Measurements from ENCODE around the gene CCDC70. TPM values are rescaled to one million over a fixed set of nuclear protein-coding genes. Genes with fewer than 3 reads are reported as not detected.

Gene CCDC70
- total and polyA plus RNA-seq, 8 donors, result not detected

- Histone ChIP-seq H3K27me3 (no peaks in the 10 kb centered on the region), H3K4me3 (no peak overlapping the region), H3K36me3 (no peaks in the 10 kb centered on the region), H3K27ac (peak overlapping the region in 1 of 2 donors; percentile 79), H3K4me1 (peaks cover 0 to 22% of the 10 kb centered on the region in 2 donors), H3K9me3 (no peaks in the 10 kb centered on the region)
- TF ChIP-seq, protein P1, sequence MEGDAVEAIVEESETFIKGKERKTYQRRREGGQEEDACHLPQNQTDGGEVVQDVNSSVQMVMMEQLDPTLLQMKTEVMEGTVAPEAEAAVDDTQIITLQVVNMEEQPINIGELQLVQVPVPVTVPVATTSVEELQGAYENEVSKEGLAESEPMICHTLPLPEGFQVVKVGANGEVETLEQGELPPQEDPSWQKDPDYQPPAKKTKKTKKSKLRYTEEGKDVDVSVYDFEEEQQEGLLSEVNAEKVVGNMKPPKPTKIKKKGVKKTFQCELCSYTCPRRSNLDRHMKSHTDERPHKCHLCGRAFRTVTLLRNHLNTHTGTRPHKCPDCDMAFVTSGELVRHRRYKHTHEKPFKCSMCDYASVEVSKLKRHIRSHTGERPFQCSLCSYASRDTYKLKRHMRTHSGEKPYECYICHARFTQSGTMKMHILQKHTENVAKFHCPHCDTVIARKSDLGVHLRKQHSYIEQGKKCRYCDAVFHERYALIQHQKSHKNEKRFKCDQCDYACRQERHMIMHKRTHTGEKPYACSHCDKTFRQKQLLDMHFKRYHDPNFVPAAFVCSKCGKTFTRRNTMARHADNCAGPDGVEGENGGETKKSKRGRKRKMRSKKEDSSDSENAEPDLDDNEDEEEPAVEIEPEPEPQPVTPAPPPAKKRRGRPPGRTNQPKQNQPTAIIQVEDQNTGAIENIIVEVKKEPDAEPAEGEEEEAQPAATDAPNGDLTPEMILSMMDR (IDR thresholded peaks at IDR 0.05), result no peak
- ATAC-seq (no peak), DNase-seq (no peak)
- intact Hi-C loops (cut with DNase I), result no loop called here
Observed at GRCh38 chr13:51837016-51837415, 24.8 kb upstream of the CCDC70 start.

DNA sequence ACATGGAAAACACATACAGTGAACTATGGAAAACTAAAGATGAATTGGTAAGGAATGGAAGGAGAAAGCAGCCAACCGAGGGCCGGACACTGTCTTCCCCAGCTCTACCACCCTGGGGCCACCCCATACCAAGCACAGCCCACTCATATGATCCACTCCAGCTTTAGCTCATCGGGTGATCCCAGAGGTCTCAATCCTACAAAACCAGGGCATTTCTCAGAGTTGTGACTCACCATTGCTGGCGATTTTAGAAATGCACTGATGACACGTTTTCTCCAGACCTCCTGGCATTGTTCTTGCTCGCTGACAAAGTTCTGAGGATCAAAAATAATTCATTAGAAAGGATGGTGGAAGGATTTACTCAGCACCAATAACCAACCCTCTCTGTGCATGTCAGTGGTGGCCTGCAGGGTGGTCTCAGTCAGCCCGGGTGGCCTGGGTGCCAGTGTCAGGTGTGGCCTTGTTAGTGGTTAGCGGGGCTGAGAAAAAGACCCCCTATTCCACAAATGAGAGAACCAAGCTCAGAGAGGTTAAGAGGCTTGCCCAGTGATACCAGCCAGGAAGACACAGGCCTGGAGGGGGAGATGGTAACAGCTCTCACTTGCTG is 23.4 kb upstream of the CCDC70 start:
- TF ChIP-seq, protein P1 (IDR thresholded peaks at IDR 0.05), result no peak
- no peak for DNase-seq
- no peak overlapping the region for H3K4me3 ChIP-seq
- H3K9me3 ChIP-seq, result no peaks in the 10 kb centered on the region
- H3K36me3 ChIP-seq, result no peaks in the 10 kb centered on the region
- peak overlapping the region in 1 of 2 donors; percentile 79 for H3K27ac ChIP-seq
- ATAC-seq, result no peak
- intact Hi-C loops (cut with DNase I), result no loop called here
- peaks cover 0 to 21% of the 10 kb centered on the region in 2 donors for H3K4me1 ChIP-seq
- no peaks in the 10 kb centered on the region for H3K27me3 ChIP-seq

- Histone ChIP-seq H3K4me3 (no peak overlapping the region), H3K4me1 (peaks cover 0 to 8% of the 10 kb centered on the region in 2 donors), H3K36me3 (no peaks in the 10 kb centered on the region), H3K27me3 (peaks cover 0 to 5% of the 10 kb centered on the region in 2 donors), H3K27ac (no peak overlapping the region), H3K9me3 (no peaks in the 10 kb centered on the region)
- ATAC-seq (no peak), DNase-seq (no peak)
- TF ChIP-seq, protein P1 (IDR thresholded peaks at IDR 0.05), result no peak
- intact Hi-C loops (cut with DNase I), result no loop called here
Observed at GRCh38 chr13:51839711-51840540, 21.8 kb upstream of the CCDC70 start.

GRCh38 chr13:51840917-51841316 is 20.9 kb upstream of the CCDC70 start:
- no peak for ATAC-seq
- intact Hi-C loops (cut with DNase I), result no loop called here
- TF ChIP-seq, protein P1 (IDR thresholded peaks at IDR 0.05), result no peak
- Histone ChIP-seq H3K27me3 (peaks cover 0 to 5% of the 10 kb centered on the region in 2 donors), H3K9me3 (no peaks in the 10 kb centered on the region), H3K4me1 (peaks cover 0 to 18% of the 10 kb centered on the region in 2 donors), H3K27ac (no peak overlapping the region), H3K36me3 (no peaks in the 10 kb centered on the region), H3K4me3 (no peak overlapping the region)
- DNase-seq, result no peak

DNA sequence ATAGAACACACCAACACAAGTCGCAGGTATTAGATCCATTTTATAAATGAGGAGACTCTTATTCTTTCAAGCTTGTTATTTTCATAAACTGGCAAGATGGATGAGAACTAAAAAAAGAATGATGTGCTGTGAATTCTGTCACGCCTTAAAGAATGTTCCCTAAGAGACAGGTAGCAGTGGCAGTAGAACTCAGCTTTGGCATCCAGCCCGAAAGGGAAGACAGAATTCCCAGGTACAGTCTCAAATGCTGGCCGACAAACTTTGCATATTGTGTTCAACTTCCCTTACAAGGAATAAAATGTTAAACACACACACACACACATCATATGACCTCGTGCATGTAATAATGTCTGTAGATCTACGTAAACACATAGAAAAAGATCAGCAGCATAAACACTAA is 20.0 kb upstream of the CCDC70 start:
- DNase-seq, result no peak
- ATAC-seq, result no peak
- Histone ChIP-seq H3K9me3 (no peaks in the 10 kb centered on the region), H3K4me3 (no peak overlapping the region), H3K27ac (no peak overlapping the region), H3K27me3 (peaks cover 0 to 5% of the 10 kb centered on the region in 2 donors), H3K36me3 (no peaks in the 10 kb centered on the region), H3K4me1 (peaks cover 0 to 17% of the 10 kb centered on the region in 2 donors)
- intact Hi-C loops (cut with DNase I), result no loop called here
- TF ChIP-seq, protein P1 (IDR thresholded peaks at IDR 0.05), result no peak
